ENCODE results near the gene SRSF6. TPM values are rescaled to one million over a fixed set of nuclear protein-coding genes. Genes with fewer than 3 reads are reported as not detected.

The SRSF6 gene
- total RNA-seq, 2 experiments from 2014 or later = 66.9 to 176 TPM

GRCh38 chr20:43477619-43478018 is 19.9 kb downstream of the SRSF6 start:
- CTCF ChIA-PET (ENCODE audit: unreplicated experiment) = no interaction called here
- POLR2A ChIA-PET = interaction anchor here (0.7 kb wide), 1 partner anchor 20 kb away, joined by 3 read pairs; no protein-coding TSS in a partner anchor
- Histone ChIP-seq H3K4me1 (ENCODE audit: insufficient read depth, low read length, poor library complexity, severe bottlenecking) (no peaks in the 10 kb centered on the region), H2AFZ (ENCODE audit: low read length) (no peak overlapping the region), H3K4me2 (ENCODE audit: low read length) (no peak overlapping the region), H4K20me1 (ENCODE audit: insufficient read depth, low read length) (no peaks in the 10 kb centered on the region), H3K27ac (ENCODE audit: low read depth, low read length, poor library complexity, severe bottlenecking) (no peak overlapping the region), H3K4me3 (ENCODE audit: low read depth, low read length, poor library complexity, severe bottlenecking) (no peak overlapping the region), H3K79me2 (ENCODE audit: insufficient read depth, low read depth, low read length) (no peaks in the 10 kb centered on the region), H3K9me3 (ENCODE audit: low read length) (no peaks in the 10 kb centered on the region), H3K36me3 (ENCODE audit: insufficient read depth, low read length) (no peaks in the 10 kb centered on the region), H3K9me2 (ENCODE audit: insufficient read depth, low read length) (no peaks in the 10 kb centered on the region)
- DNase-seq (ENCODE audit: low spot score) = no peak
- no TSS peak for BruUV-seq (replicated peaks)
- intact Hi-C loops (cut with micrococcal nuclease; ENCODE audit: unreplicated experiment) = no loop called here
- no peak for TF ChIP-seq EZH2phosphoT487 (IDR thresholded peaks at IDR 0.05; ENCODE audit: borderline replicate concordance, low read depth, low read length)
- TF ChIP-seq CTCF (conservative IDR thresholded peaks at IDR 0.05; ENCODE audit: low read length) = no peak

- no peak for TF ChIP-seq CTCF (conservative IDR thresholded peaks at IDR 0.05; ENCODE audit: low read length)
- TF ChIP-seq EZH2phosphoT487 (IDR thresholded peaks at IDR 0.05; ENCODE audit: borderline replicate concordance, low read depth, low read length) = no peak
- no TSS peak for BruUV-seq (replicated peaks)
- Histone ChIP-seq H3K4me1 (ENCODE audit: insufficient read depth, low read length, poor library complexity, severe bottlenecking) (no peaks in the 10 kb centered on the region), H3K36me3 (ENCODE audit: insufficient read depth, low read length) (no peaks in the 10 kb centered on the region), H3K79me2 (ENCODE audit: insufficient read depth, low read depth, low read length) (no peaks in the 10 kb centered on the region), H3K9me3 (ENCODE audit: low read length) (no peaks in the 10 kb centered on the region), H3K4me3 (ENCODE audit: low read depth, low read length, poor library complexity, severe bottlenecking) (no peak overlapping the region), H3K9me2 (ENCODE audit: insufficient read depth, low read length) (no peaks in the 10 kb centered on the region), H3K4me2 (ENCODE audit: low read length) (no peak overlapping the region), H4K20me1 (ENCODE audit: insufficient read depth, low read length) (no peaks in the 10 kb centered on the region), H3K27ac (ENCODE audit: low read depth, low read length, poor library complexity, severe bottlenecking) (no peak overlapping the region), H2AFZ (ENCODE audit: low read length) (no peak overlapping the region)
- CTCF ChIA-PET (ENCODE audit: unreplicated experiment) = no interaction called here
- POLR2A ChIA-PET = interaction anchor here (0.6 kb wide), 2 partner anchors 494 to 544 kb away, joined by 4 to 7 read pairs; no protein-coding TSS in a partner anchor
- DNase-seq (ENCODE audit: low spot score) = no peak
- intact Hi-C loops (cut with micrococcal nuclease; ENCODE audit: unreplicated experiment) = no loop called here
Observed at GRCh38 chr20:43490038-43490437, 32.3 kb downstream of the SRSF6 start.

- ChIA-PET POLR2A (no interaction called here), CTCF (ENCODE audit: unreplicated experiment) (no interaction called here)
- BruUV-seq (replicated peaks) = no TSS peak
- no peak overlapping the region for H3K4me3 ChIP-seq (ENCODE audit: low read depth, low read length, poor library complexity, severe bottlenecking)
- intact Hi-C loops (cut with micrococcal nuclease; ENCODE audit: unreplicated experiment) = no loop called here
- H2AFZ ChIP-seq (ENCODE audit: low read length) = no peak overlapping the region
- no peak overlapping the region for H3K27ac ChIP-seq (ENCODE audit: low read depth, low read length, poor library complexity, severe bottlenecking)
- H4K20me1 ChIP-seq (ENCODE audit: insufficient read depth, low read length) = no peaks in the 10 kb centered on the region
- DNase-seq (ENCODE audit: low spot score) = no peak
- H3K4me1 ChIP-seq (ENCODE audit: insufficient read depth, low read length, poor library complexity, severe bottlenecking) = no peaks in the 10 kb centered on the region
- no peaks in the 10 kb centered on the region for H3K79me2 ChIP-seq (ENCODE audit: insufficient read depth, low read depth, low read length)
- H3K36me3 ChIP-seq (ENCODE audit: insufficient read depth, low read length) = no peaks in the 10 kb centered on the region
- H3K9me3 ChIP-seq (ENCODE audit: low read length) = no peaks in the 10 kb centered on the region
- no peaks in the 10 kb centered on the region for H3K9me2 ChIP-seq (ENCODE audit: insufficient read depth, low read length)
- no peak overlapping the region for H3K4me2 ChIP-seq (ENCODE audit: low read length)
- TF ChIP-seq EZH2phosphoT487 (IDR thresholded peaks at IDR 0.05; ENCODE audit: borderline replicate concordance, low read depth, low read length) = no peak
- TF ChIP-seq CTCF (conservative IDR thresholded peaks at IDR 0.05; ENCODE audit: low read length) = no peak
Observed at GRCh38 chr20:43492101-43492500, 34.4 kb downstream of the SRSF6 start.

Data from OCI-LY7 (cell line).